ENCODE data around the gene ALCAM. TPM values are rescaled to one million over a fixed set of nuclear protein-coding genes. Genes with fewer than 3 reads are reported as not detected.

The ALCAM gene
- total RNA-seq, 2 experiments from 2014 or later, result 1.6 to 1.9 TPM

DNA sequence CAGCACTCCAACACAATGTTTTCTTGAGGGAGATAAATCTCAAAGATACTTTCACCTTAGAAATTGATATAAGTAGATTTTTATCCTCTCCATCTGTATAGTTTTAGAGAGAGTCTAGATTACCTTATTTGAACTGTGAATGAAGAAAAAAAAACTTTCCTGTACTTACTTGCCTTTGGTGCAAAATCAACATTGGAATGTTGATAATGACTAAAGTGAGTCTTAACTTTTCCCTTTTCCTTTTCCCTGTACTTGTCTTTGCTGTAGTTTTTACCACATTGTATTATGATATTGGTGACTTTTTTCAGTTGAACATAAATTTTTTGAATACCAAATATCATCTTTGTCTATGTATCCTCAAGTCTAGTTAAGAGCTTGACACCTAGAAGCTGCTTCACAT is 6.7 kb downstream of the ALCAM start:
- Mint-ChIP-seq H3K4me3 (no peak overlapping the region), H3K36me3 (ENCODE audit: low read depth) (peaks cover 6% of the 10 kb centered on the region), H3K27ac (no peak overlapping the region), H3K4me1 (ENCODE audit: low read depth) (peaks cover 12% of the 10 kb centered on the region), H3K27me3 (peaks cover 9% of the 10 kb centered on the region), H3K9me3 (no peaks in the 10 kb centered on the region)
- H3K27me3 ChIP-seq (ENCODE audit: control insufficient read depth in 1 of 2, insufficient read depth in 2 of 2, low read length in 2 of 2), result no peaks in the 10 kb centered on the region
- CTCF ChIA-PET, result no interaction called here
- POLR2A ChIA-PET, result interaction anchor here (0.6 kb wide), 1 partner anchor 30 kb away, joined by 3 read pairs; no protein-coding TSS in a partner anchor
- no peak for DNase-seq
- no peaks in the 10 kb centered on the region for H3K36me3 ChIP-seq (ENCODE audit: insufficient read depth, low read length)
- intact Hi-C loops (cut with DNase I, micrococcal nuclease), result no loop called here
- no peaks in the 10 kb centered on the region for H3K9me3 ChIP-seq (ENCODE audit: control insufficient read depth in 1 of 2, insufficient read depth in 1 of 2, low read length in 2 of 2)
- TF ChIP-seq, protein P1, sequence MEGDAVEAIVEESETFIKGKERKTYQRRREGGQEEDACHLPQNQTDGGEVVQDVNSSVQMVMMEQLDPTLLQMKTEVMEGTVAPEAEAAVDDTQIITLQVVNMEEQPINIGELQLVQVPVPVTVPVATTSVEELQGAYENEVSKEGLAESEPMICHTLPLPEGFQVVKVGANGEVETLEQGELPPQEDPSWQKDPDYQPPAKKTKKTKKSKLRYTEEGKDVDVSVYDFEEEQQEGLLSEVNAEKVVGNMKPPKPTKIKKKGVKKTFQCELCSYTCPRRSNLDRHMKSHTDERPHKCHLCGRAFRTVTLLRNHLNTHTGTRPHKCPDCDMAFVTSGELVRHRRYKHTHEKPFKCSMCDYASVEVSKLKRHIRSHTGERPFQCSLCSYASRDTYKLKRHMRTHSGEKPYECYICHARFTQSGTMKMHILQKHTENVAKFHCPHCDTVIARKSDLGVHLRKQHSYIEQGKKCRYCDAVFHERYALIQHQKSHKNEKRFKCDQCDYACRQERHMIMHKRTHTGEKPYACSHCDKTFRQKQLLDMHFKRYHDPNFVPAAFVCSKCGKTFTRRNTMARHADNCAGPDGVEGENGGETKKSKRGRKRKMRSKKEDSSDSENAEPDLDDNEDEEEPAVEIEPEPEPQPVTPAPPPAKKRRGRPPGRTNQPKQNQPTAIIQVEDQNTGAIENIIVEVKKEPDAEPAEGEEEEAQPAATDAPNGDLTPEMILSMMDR (IDR thresholded peaks at IDR 0.05), result no peak
- H3K4me1 ChIP-seq (ENCODE audit: insufficient read depth, low read length), result peaks cover 8% of the 10 kb centered on the region
- no peak overlapping the region for H3K4me3 ChIP-seq (ENCODE audit: low read length)
- no peak for ATAC-seq (ENCODE audit: poor library complexity)
- no peak overlapping the region for H3K27ac ChIP-seq (ENCODE audit: low read depth in 1 of 2, low read length in 2 of 2)

DNA sequence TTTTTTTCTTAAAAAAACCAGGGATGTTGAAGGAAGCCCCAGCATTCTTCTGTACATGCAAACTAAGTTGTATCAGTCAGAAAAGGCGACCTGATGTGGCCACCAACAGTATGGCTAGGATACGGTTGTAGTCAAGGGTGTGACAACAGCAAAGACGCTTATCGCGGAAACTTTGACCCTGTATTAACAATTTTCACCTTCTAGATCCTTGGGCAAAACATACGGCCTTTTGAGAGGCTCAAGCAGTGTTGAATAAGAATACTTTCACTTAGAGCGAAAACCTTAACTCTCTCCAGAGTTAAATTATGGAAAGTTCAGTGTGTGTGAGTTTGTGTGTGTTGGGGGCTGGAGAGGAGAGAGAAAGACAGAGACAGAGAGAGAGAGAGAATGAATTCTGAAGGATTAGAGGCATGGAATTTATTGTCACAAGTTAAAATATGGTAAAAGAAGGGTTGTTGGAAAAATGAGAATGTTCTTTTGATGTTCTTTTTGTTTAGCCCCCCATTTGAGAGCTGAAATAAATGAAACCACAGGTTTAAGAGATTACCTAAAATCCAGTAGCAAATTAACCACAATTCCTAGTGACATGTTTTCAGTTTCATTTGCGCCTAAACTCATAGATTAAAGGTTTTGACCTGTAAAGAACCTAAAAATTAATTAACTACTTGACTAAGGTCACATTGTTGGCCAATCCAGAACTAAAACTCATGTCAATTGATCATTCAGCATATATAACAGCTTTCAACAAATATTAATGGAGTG is 9.2 kb downstream of the ALCAM start:
- Histone ChIP-seq H3K4me1 (ENCODE audit: insufficient read depth, low read length) (no peaks in the 10 kb centered on the region), H3K27ac (ENCODE audit: low read depth in 1 of 2, low read length in 2 of 2) (no peak overlapping the region), H3K9me3 (ENCODE audit: control insufficient read depth in 1 of 2, insufficient read depth in 1 of 2, low read length in 2 of 2) (no peaks in the 10 kb centered on the region), H3K4me3 (ENCODE audit: low read length) (no peak overlapping the region), H3K27me3 (ENCODE audit: control insufficient read depth in 1 of 2, insufficient read depth in 2 of 2, low read length in 2 of 2) (no peaks in the 10 kb centered on the region), H3K36me3 (ENCODE audit: insufficient read depth, low read length) (no peaks in the 10 kb centered on the region)
- Mint-ChIP-seq H3K4me1 (ENCODE audit: low read depth) (no peaks in the 10 kb centered on the region), H3K27me3 (peaks cover 12% of the 10 kb centered on the region), H3K4me3 (no peak overlapping the region), H3K36me3 (ENCODE audit: low read depth) (no peaks in the 10 kb centered on the region), H3K27ac (no peak overlapping the region), H3K9me3 (no peaks in the 10 kb centered on the region)
- ATAC-seq (ENCODE audit: poor library complexity) (no peak), DNase-seq (no peak)
- intact Hi-C loops (cut with DNase I, micrococcal nuclease), result no loop called here
- ChIA-PET CTCF (no interaction called here), POLR2A (no interaction called here)
- TF ChIP-seq, protein P1 (IDR thresholded peaks at IDR 0.05), result no peak

DNA sequence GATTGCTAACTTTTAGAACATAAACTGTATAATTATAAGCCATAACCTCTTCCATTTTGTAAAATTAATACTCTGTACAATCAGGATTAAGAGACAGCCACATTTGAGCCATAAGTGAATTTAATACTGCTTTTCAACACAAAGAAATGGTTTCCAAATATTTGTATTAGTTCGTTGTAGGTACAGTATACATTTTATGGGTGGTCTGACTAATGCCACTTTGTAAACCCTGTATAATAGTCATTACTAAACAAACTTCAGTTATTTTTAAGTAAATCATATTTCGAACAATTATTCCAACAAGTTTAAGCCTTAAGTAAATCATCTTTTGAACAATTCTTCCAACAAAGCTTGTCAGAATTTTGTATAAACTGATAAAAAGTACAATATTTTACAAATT is 11.0 kb downstream of the ALCAM start:
- Histone ChIP-seq H3K27ac (ENCODE audit: low read depth in 1 of 2, low read length in 2 of 2) (no peak overlapping the region), H3K9me3 (ENCODE audit: control insufficient read depth in 1 of 2, insufficient read depth in 1 of 2, low read length in 2 of 2) (no peaks in the 10 kb centered on the region), H3K4me1 (ENCODE audit: insufficient read depth, low read length) (no peaks in the 10 kb centered on the region), H3K4me3 (ENCODE audit: low read length) (no peak overlapping the region), H3K36me3 (ENCODE audit: insufficient read depth, low read length) (no peaks in the 10 kb centered on the region), H3K27me3 (ENCODE audit: control insufficient read depth in 1 of 2, insufficient read depth in 2 of 2, low read length in 2 of 2) (no peaks in the 10 kb centered on the region)
- Mint-ChIP-seq H3K27ac (no peak overlapping the region), H3K9me3 (no peaks in the 10 kb centered on the region), H3K4me1 (ENCODE audit: low read depth) (no peaks in the 10 kb centered on the region), H3K36me3 (ENCODE audit: low read depth) (no peaks in the 10 kb centered on the region), H3K27me3 (peaks cover 12% of the 10 kb centered on the region), H3K4me3 (no peak overlapping the region)
- ATAC-seq (ENCODE audit: poor library complexity), result no peak
- ChIA-PET POLR2A (no interaction called here), CTCF (no interaction called here)
- no peak for DNase-seq
- intact Hi-C loops (cut with DNase I, micrococcal nuclease), result no loop called here
- TF ChIP-seq, protein P1 (IDR thresholded peaks at IDR 0.05), result no peak
